ENCODE data around the gene TUBB4A. TPM values are rescaled to one million over a fixed set of nuclear protein-coding genes. Genes with fewer than 3 reads are reported as not detected.
A peak's percentile ranks its signal among the peaks of the same experiment; 100 is the strongest.

Gene TUBB4A
- total and polyA plus RNA-seq, 10 of the 15 experiments (the other 5 are each of a cell fraction or from before 2014, with no cell fraction given), result 0.29 to 22.4 (median 3.8) TPM

DNA sequence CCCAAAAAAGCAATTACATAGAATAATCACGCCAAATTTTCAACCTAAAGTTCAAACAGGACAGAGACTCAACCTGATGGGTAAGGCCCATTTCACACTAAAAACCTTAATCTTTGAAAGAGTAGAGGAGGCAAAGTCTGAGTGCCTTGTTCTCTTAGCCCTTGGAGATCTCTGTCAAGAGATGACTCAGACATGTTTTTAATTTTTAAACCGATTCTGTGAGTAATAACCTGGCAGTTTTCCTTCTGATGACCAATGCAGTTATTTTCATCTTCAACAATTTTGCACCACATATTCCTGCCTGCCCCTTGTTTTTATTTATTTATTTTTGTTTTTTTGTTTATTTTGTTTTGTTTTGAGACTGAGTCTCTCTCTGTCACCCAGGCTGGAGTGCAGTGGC is 17.2 kb upstream of the TUBB4A start:
- H3K4me1 ChIP-seq (ENCODE audit: control insufficient read depth, insufficient read depth, low read length), result peaks cover 51% of the 10 kb centered on the region
- in situ Hi-C loops (cut with MboI), result loop anchor here (5.0 kb wide), 2 partner anchors 218 to 343 kb away; partner anchors contain the start of genes GPR108 and TRIP10
- BruUV-seq (replicated peaks), result no TSS peak
- TF ChIP-seq, protein P1, sequence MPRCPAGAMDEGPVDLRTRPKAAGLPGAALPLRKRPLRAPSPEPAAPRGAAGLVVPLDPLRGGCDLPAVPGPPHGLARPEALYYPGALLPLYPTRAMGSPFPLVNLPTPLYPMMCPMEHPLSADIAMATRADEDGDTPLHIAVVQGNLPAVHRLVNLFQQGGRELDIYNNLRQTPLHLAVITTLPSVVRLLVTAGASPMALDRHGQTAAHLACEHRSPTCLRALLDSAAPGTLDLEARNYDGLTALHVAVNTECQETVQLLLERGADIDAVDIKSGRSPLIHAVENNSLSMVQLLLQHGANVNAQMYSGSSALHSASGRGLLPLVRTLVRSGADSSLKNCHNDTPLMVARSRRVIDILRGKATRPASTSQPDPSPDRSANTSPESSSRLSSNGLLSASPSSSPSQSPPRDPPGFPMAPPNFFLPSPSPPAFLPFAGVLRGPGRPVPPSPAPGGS (IDR thresholded peaks at IDR 0.05; ENCODE audit: borderline replicate concordance, insufficient read depth, low read depth, low read length, poor library complexity, severe bottlenecking), result peak; percentile 21
- TF ChIP-seq SMAD1 (IDR thresholded peaks at IDR 0.05; ENCODE audit: low read depth, partially characterized antibody) (no peak), ATF7 (IDR thresholded peaks at IDR 0.05; ENCODE audit: low read depth) (peak; percentile 24; the same call in 1 of the 2 replicates), MYB (IDR thresholded peaks at IDR 0.05; ENCODE audit: borderline replicate concordance, low read depth, low read length) (no peak), RBBP5 (conservative IDR thresholded peaks at IDR 0.05) (no peak), CBX5 (IDR thresholded peaks at IDR 0.05; ENCODE audit: low read depth) (no peak), TARDBP (IDR thresholded peaks at IDR 0.05; ENCODE audit: borderline replicate concordance) (no peak), POLR2AphosphoS5 (IDR thresholded peaks at IDR 0.05; ENCODE audit: low read length) (no peak), NFIC (IDR thresholded peaks at IDR 0.05; ENCODE audit: low read depth, low read length) (peak; percentile 23; the same call in 1 of the 2 replicates), WRNIP1 (IDR thresholded peaks at IDR 0.05; ENCODE audit: borderline replicate concordance, low read depth, low read length) (no peak), IKZF1 (conservative IDR thresholded peaks at IDR 0.05) (no peak), POLR2AphosphoS2 (IDR thresholded peaks at IDR 0.05; ENCODE audit: low read depth, low read length) (no peak), JUNB (IDR thresholded peaks at IDR 0.05) (peak; percentile 57)
- TF ChIP-seq, protein P2, sequence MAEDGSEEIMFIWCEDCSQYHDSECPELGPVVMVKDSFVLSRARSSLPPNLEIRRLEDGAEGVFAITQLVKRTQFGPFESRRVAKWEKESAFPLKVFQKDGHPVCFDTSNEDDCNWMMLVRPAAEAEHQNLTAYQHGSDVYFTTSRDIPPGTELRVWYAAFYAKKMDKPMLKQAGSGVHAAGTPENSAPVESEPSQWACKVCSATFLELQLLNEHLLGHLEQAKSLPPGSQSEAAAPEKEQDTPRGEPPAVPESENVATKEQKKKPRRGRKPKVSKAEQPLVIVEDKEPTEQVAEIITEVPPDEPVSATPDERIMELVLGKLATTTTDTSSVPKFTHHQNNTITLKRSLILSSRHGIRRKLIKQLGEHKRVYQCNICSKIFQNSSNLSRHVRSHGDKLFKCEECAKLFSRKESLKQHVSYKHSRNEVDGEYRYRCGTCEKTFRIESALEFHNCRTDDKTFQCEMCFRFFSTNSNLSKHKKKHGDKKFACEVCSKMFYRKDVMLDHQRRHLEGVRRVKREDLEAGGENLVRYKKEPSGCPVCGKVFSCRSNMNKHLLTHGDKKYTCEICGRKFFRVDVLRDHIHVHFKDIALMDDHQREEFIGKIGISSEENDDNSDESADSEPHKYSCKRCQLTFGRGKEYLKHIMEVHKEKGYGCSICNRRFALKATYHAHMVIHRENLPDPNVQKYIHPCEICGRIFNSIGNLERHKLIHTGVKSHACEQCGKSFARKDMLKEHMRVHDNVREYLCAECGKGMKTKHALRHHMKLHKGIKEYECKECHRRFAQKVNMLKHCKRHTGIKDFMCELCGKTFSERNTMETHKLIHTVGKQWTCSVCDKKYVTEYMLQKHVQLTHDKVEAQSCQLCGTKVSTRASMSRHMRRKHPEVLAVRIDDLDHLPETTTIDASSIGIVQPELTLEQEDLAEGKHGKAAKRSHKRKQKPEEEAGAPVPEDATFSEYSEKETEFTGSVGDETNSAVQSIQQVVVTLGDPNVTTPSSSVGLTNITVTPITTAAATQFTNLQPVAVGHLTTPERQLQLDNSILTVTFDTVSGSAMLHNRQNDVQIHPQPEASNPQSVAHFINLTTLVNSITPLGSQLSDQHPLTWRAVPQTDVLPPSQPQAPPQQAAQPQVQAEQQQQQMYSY (CRISPR knock-in tag; IDR thresholded peaks at IDR 0.05), result no peak
- TF ChIP-seq, protein P3, sequence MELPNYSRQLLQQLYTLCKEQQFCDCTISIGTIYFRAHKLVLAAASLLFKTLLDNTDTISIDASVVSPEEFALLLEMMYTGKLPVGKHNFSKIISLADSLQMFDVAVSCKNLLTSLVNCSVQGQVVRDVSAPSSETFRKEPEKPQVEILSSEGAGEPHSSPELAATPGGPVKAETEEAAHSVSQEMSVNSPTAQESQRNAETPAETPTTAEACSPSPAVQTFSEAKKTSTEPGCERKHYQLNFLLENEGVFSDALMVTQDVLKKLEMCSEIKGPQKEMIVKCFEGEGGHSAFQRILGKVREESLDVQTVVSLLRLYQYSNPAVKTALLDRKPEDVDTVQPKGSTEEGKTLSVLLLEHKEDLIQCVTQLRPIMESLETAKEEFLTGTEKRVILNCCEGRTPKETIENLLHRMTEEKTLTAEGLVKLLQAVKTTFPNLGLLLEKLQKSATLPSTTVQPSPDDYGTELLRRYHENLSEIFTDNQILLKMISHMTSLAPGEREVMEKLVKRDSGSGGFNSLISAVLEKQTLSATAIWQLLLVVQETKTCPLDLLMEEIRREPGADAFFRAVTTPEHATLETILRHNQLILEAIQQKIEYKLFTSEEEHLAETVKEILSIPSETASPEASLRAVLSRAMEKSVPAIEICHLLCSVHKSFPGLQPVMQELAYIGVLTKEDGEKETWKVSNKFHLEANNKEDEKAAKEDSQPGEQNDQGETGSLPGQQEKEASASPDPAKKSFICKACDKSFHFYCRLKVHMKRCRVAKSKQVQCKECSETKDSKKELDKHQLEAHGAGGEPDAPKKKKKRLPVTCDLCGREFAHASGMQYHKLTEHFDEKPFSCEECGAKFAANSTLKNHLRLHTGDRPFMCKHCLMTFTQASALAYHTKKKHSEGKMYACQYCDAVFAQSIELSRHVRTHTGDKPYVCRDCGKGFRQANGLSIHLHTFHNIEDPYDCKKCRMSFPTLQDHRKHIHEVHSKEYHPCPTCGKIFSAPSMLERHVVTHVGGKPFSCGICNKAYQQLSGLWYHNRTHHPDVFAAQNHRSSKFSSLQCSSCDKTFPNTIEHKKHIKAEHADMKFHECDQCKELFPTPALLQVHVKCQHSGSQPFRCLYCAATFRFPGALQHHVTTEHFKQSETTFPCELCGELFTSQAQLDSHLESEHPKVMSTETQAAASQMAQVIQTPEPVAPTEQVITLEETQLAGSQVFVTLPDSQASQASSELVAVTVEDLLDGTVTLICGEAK (IDR thresholded peaks at IDR 0.05; ENCODE audit: borderline replicate concordance), result peak; percentile 34; the same call in 1 of the 2 replicates

More for the DNA sequence above, 17.2 kb upstream of the TUBB4A start:
- FAIRE-seq (no peak), ATAC-seq (0 out of 3 replicates have a peak, but pooled peaks have one; percentile 2), DNase-seq (ENCODE audit: low read depth, low spot score) (no peak)
- ChIA-PET SMC1A (ENCODE audit: uncharacterized antibody, unreplicated experiment) (interaction anchor here (0.7 to 2.6 kb wide), 10 partner anchors 9 to 122 kb away, joined by 3 to 8 read pairs (median 5); partner anchors contain the start of gene TNFSF9), CTCF (interaction anchor here (1.2 to 3.7 kb wide), 2 partner anchors 82 to 112 kb away, joined by 3 to 13 read pairs; no protein-coding TSS in a partner anchor), POLR2A (interaction anchor here (0.8 to 4.0 kb wide), 10 partner anchors 9 to 150 kb away, joined by 3 to 15 read pairs (median 6); partner anchors contain the start of genes DENND1C, TNFSF14 and TNFSF9), RAD21 (ENCODE audit: unreplicated experiment) (interaction anchor here (1.0 to 1.7 kb wide), 4 partner anchors 9 to 219 kb away, joined by 3 to 7 read pairs (median 4); partner anchors contain the start of genes GPR108 and TNFSF9)
- Histone ChIP-seq H4K20me1 (ENCODE audit: control insufficient read depth, insufficient read depth) (no peaks in the 10 kb centered on the region), H3K9ac (ENCODE audit: control insufficient read depth, insufficient read depth, low read length) (peak overlapping the region; percentile 4; the same call in 1 of the 2 replicates), H3K27me3 (replicated peaks in 1 of 2; ENCODE audit: control insufficient read depth in 2 of 2, insufficient read depth in 2 of 2, low read length in 1 of 2) (no peaks in the 10 kb centered on the region), H3K36me3 (ENCODE audit: control insufficient read depth in 2 of 2, insufficient read depth in 2 of 2, low read length in 1 of 2) (no peaks in the 10 kb centered on the region), H3K27ac (ENCODE audit: control insufficient read depth, insufficient read depth) (peak overlapping the region; percentile 98), H3K4me3 (peak overlapping the region; percentile 9; the same call in 1 of the 2 replicates), H3K4me2 (ENCODE audit: control insufficient read depth, insufficient read depth) (peak overlapping the region; percentile 99), H3K79me2 (ENCODE audit: control insufficient read depth, insufficient read depth, low read length) (peaks cover 14% of the 10 kb centered on the region), H3K9me3 (replicated peaks; ENCODE audit: control insufficient read depth, insufficient read depth, low read length) (no peaks in the 10 kb centered on the region; the same call in 1 of the 3 replicates), H2AFZ (ENCODE audit: control insufficient read depth, low read depth, low read length) (no peak overlapping the region)
- intact Hi-C loops (cut with micrococcal nuclease; ENCODE audit: unreplicated experiment), result loop anchor here (2.0 kb wide), 1 partner anchor 14 kb away; no protein-coding TSS in a partner anchor
- WGBS (ENCODE audit: insufficient coverage, insufficient replicate concordance, low lambda C conversion rate, missing lambda C conversion rate), result 4% methylated on average over 2 of the region's 2 CpGs

All from GM12878 (cell line).